Neuronal stem cell (in vitro differentiated cells): ENCODE results near the gene TMEM132A.

Source experiments
- DNase-seq: peaks from one replicate; pipeline ENCODE4 v3.0.0-alpha.2; 2013; ENCODE audit warnings: low spot score
- H2AFZ ChIP-seq: one replicate; pipeline ENCODE4 v1.6.1; 2013; ENCODE audit warnings: mild to moderate bottlenecking, low read length, inconsistent platforms
- H2AK5ac ChIP-seq: 2 replicates; pipeline ENCODE4 v1.6.1; 2013; ENCODE audit warnings: low read depth, mild to moderate bottlenecking, inconsistent platforms, low read length, moderate library complexity, mixed read lengths
- H2BK120ac ChIP-seq: 2 replicates; pipeline ENCODE4 v1.6.1; 2013; ENCODE audit warnings: low read depth, mild to moderate bottlenecking, inconsistent platforms, low read length, moderate library complexity, mixed read lengths
- H2BK12ac ChIP-seq: one replicate; pipeline ENCODE4 v1.6.1; 2013; ENCODE audit warnings: low read length, inconsistent platforms
- H2BK15ac ChIP-seq: 2 replicates; pipeline ENCODE4 v1.6.1; 2013; ENCODE audit warnings: mild to moderate bottlenecking, low read length, inconsistent platforms, mixed read lengths
- H2BK5ac ChIP-seq: one replicate; pipeline ENCODE4 v1.6.1; 2013; ENCODE audit warnings: inconsistent platforms, mild to moderate bottlenecking, low read length, moderate library complexity
- H3K14ac ChIP-seq: one replicate; pipeline ENCODE4 v1.6.1; 2013; ENCODE audit warnings: low read length, inconsistent platforms
- H3K18ac ChIP-seq: 2 replicates; pipeline ENCODE4 v1.6.1; 2013; ENCODE audit warnings: low read length, inconsistent platforms
- H3K23ac ChIP-seq: 2 replicates; pipeline ENCODE4 v1.6.1; 2013; ENCODE audit warnings: low read depth, mild to moderate bottlenecking, mixed read lengths, low read length, inconsistent platforms; ENCODE audit not compliant: poor library complexity
- H3K27ac ChIP-seq: replicated peaks from 3 replicates; pipeline ENCODE4 v1.5.1; 2013; ENCODE audit warnings: low read length, inconsistent platforms
- H3K27me3 ChIP-seq, 3 experiments: 2 replicates each; pipeline ENCODE4 v1.6.1; 2013; ENCODE audit warnings: low read length in 3 of 3, mild to moderate bottlenecking in 2 of 3, inconsistent platforms in 1 of 3, low read depth in 1 of 3, mixed read lengths in 1 of 3, moderate library complexity in 1 of 3; ENCODE audit not compliant: control insufficient read depth in 3 of 3, insufficient read depth in 3 of 3
- H3K36me3 ChIP-seq, 2 donors: replicated peaks in 1 of 2; 2 replicates each; pipeline ENCODE4 v1.6.1; 2013; ENCODE audit warnings: low read length in 2 of 2; ENCODE audit not compliant: control insufficient read depth in 2 of 2, insufficient read depth in 2 of 2
- H3K4ac ChIP-seq: 2 replicates; pipeline ENCODE4 v1.6.1; 2013; ENCODE audit warnings: inconsistent platforms, mild to moderate bottlenecking, low read length, moderate library complexity
- H3K4me1 ChIP-seq, 2 donors: 1 replicate in 1 of 2; 2 replicates in 1 of 2; pipeline ENCODE4 v1.6.1; 2013; ENCODE audit warnings: low read length in 2 of 2, low read depth in 1 of 2; ENCODE audit not compliant: control insufficient read depth in 2 of 2, insufficient read depth in 1 of 2
- H3K4me2 ChIP-seq: one replicate; pipeline ENCODE4 v1.6.1; 2013; ENCODE audit warnings: mild to moderate bottlenecking, low read length, inconsistent platforms; ENCODE audit not compliant: insufficient read depth, poor library complexity, severe bottlenecking
- H3K4me3 ChIP-seq, 2 donors: 2 replicates each; pipeline ENCODE4 v1.5.1; 2013; ENCODE audit warnings: low read length in 2 of 2, mild to moderate bottlenecking in 2 of 2, inconsistent platforms in 1 of 2, moderate library complexity in 1 of 2
- H3K79me1 ChIP-seq: one replicate; pipeline ENCODE4 v1.6.1; 2013; ENCODE audit warnings: low read depth, mild to moderate bottlenecking, inconsistent platforms, low read length, moderate library complexity
- H3K9ac ChIP-seq: one replicate; pipeline ENCODE4 v1.6.1; 2013; ENCODE audit warnings: mild to moderate bottlenecking, low read depth, low read length, inconsistent platforms; ENCODE audit not compliant: poor library complexity
- H3K9me3 ChIP-seq, 2 donors: replicated peaks in 1 of 2; 2 replicates each; pipeline versions ENCODE3 to v1.6.1; 2013; ENCODE audit warnings: low read length in 2 of 2, mild to moderate bottlenecking in 2 of 2, inconsistent platforms in 1 of 2, low read depth in 1 of 2, mixed read lengths in 1 of 2, moderate library complexity in 1 of 2; ENCODE audit not compliant: control insufficient read depth in 2 of 2, insufficient read depth in 1 of 2
- H4K8ac ChIP-seq: one replicate; pipeline ENCODE4 v1.6.1; 2013; ENCODE audit warnings: low read depth, mild to moderate bottlenecking, inconsistent platforms, low read length, moderate library complexity
- H4K91ac ChIP-seq: one replicate; pipeline ENCODE4 v1.6.1; 2013; ENCODE audit warnings: low read length, low read depth, mild to moderate bottlenecking, inconsistent platforms; ENCODE audit not compliant: poor library complexity
- WGBS, 2 donors: extraction: QIAGEN DNeasy Blood & Tissue Kit; methylation state at CpG; one replicate each; pipeline ENCODE4 v1.1.7; 2013; ENCODE audit warnings: missing lambda C conversion rate in 2 of 2, mixed read lengths in 1 of 2; ENCODE audit not compliant: insufficient read length in 2 of 2, insufficient replicate concordance in 1 of 2; ENCODE audit errors: extremely low coverage in 2 of 2; 5-methylcytosine and 5-hydroxymethylcytosine counted together

Gene TMEM132A

DNA sequence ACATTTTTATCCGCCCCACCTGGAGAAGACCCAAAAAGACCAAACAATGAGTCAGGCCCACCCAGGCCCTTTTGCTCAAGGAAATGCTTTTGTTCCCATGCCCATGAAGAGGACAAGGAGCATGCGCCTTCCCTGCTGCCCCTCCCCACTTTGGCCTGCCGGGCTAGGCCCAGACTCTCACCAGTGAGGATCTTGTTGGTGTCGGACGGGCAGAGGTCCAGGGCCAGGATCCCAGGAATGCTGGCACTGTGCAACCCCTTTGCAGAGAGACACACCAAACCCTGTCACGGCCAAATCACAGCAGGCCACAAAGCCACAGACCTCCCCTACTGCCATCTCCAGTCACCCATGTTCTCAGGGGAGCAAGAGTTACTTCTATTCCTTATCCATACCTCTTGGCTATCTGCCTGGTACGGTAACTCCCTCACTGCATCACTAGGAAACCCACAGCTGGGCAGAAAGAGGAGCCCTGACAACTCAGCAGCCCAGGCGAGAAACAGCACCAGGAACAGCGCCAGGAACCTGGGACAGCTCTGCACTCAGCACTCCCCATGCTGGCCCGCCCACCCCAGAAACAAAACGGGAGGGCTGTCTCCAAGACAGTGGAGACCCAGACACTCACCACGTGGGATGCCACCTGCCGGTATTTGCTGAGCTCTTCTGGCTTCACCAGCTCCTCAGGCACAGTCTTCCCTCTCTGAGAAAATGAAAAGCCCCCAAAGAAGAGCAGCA, 23.4 kb upstream of the TMEM132A start:
- H2AFZ ChIP-seq: no peak overlapping the region
- peaks cover 6 to 9% of the 10 kb centered on the region in 2 donors for H3K4me1 ChIP-seq
- H3K4ac ChIP-seq: no peak overlapping the region
- no CpG with 5 or more reads among the region's 13 CpGs for WGBS, 2 donors
- no peak overlapping the region for H3K9ac ChIP-seq
- H3K79me1 ChIP-seq: peaks cover 11% of the 10 kb centered on the region
- H3K27ac ChIP-seq: no peak overlapping the region
- H4K8ac ChIP-seq: no peak overlapping the region
- no peaks in the 10 kb centered on the region for H3K27me3 ChIP-seq
- no peak overlapping the region for H4K91ac ChIP-seq
- H2BK15ac ChIP-seq: no peak overlapping the region
- no peak for DNase-seq
- no peak overlapping the region for H2AK5ac ChIP-seq
- no peak overlapping the region for H3K18ac ChIP-seq
- H3K23ac ChIP-seq: no peak overlapping the region
- H3K14ac ChIP-seq: no peak overlapping the region
- H2BK5ac ChIP-seq: no peak overlapping the region
- H2BK120ac ChIP-seq: no peak overlapping the region
- H3K9me3 ChIP-seq: no peaks in the 10 kb centered on the region
- no peak overlapping the region for H3K4me2 ChIP-seq
- peaks cover 57 to 94% of the 10 kb centered on the region in 2 donors for H3K36me3 ChIP-seq
- H3K4me3 ChIP-seq: no peak overlapping the region
- no peak overlapping the region for H2BK12ac ChIP-seq

DNA sequence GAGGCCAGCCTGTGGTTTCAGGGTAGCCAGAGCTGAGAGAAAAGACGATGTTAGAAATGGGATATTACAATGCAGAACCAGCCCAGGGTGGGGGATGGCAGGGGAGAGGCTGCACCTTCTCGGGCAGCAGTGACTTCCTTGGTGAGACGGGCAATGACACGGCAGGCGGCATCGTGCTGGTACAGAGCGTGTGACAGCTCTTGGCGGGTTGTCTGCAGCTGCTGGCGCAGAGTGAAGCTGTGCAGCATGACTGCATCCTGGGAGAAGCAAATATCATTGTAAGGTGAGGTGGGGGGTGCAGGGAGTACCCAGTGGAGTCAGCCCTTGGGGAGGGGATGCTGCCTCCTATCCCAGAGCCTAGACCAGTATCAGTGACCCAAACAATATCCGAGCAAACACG, 21.6 kb upstream of the TMEM132A start:
- no peak overlapping the region for H2AFZ ChIP-seq
- no peaks in the 10 kb centered on the region for H3K27me3 ChIP-seq
- H3K18ac ChIP-seq: no peak overlapping the region
- no peak overlapping the region for H3K9ac ChIP-seq
- H2BK12ac ChIP-seq: no peak overlapping the region
- no peak overlapping the region for H3K23ac ChIP-seq
- peaks cover 47 to 76% of the 10 kb centered on the region in 2 donors for H3K36me3 ChIP-seq
- no peak overlapping the region for H3K4ac ChIP-seq
- H2BK5ac ChIP-seq: no peak overlapping the region
- no peak overlapping the region for H3K4me2 ChIP-seq
- no peak overlapping the region for H3K27ac ChIP-seq
- no peak overlapping the region for H2AK5ac ChIP-seq
- no CpG with 5 or more reads among the region's 11 CpGs for WGBS, 2 donors
- H2BK15ac ChIP-seq: no peak overlapping the region
- no peaks in the 10 kb centered on the region for H3K9me3 ChIP-seq
- H2BK120ac ChIP-seq: no peak overlapping the region
- H3K4me1 ChIP-seq: peaks cover 6 to 13% of the 10 kb centered on the region in 2 donors
- no peak overlapping the region for H3K4me3 ChIP-seq
- DNase-seq: no peak
- no peak overlapping the region for H3K14ac ChIP-seq
- no peak overlapping the region for H4K91ac ChIP-seq
- H3K79me1 ChIP-seq: peaks cover 11% of the 10 kb centered on the region
- H4K8ac ChIP-seq: no peak overlapping the region

DNA sequence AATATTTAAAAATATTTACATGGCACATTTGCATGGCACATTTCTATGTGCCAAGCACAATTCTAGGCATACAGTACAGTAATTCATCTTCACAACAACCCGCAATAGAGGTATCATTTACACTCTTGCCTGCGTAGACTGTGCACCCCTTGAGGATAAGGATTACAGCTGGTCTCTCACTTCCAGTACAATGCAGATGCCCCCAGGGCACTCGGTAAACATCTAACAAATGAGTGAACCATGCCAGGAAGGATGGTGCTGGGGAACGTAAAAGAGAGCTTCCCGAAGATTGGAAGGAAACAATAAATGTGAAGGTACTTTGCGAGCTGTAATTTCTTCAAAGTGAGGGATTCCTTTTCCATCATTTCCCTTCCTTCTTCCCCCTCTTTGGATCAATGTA, 19.2 kb upstream of the TMEM132A start:
- Histone ChIP-seq H3K4me1 (peaks cover 6 to 13% of the 10 kb centered on the region in 2 donors), H3K27me3 (peaks cover 0 to 2% (median 0%) of the 10 kb centered on the region in 3 experiments), H2BK120ac (no peak overlapping the region), H2BK5ac (no peak overlapping the region), H4K91ac (no peak overlapping the region), H3K14ac (no peak overlapping the region), H2AFZ (no peak overlapping the region), H3K4ac (no peak overlapping the region), H3K79me1 (peaks cover 11% of the 10 kb centered on the region), H3K9ac (no peak overlapping the region), H4K8ac (no peak overlapping the region), H3K18ac (no peak overlapping the region), H3K36me3 (peaks cover 30 to 52% of the 10 kb centered on the region in 2 donors), H3K9me3 (no peaks in the 10 kb centered on the region), H3K4me3 (peak overlapping the region in 1 of 2 donors; percentile 77), H2AK5ac (no peak overlapping the region), H3K23ac (no peak overlapping the region), H2BK15ac (no peak overlapping the region), H2BK12ac (no peak overlapping the region), H3K4me2 (peak overlapping the region; percentile 55), H3K27ac (no peak overlapping the region)
- no CpG with 5 or more reads among the region's 6 CpGs for WGBS, 2 donors
- DNase-seq: no peak

GRCh38 chr11:60905551-60906113, 18.6 kb upstream of the TMEM132A start:
- no peak overlapping the region for H2BK120ac ChIP-seq
- no peak overlapping the region for H2BK5ac ChIP-seq
- H2AFZ ChIP-seq: peak overlapping the region; percentile 82
- no peak overlapping the region for H3K14ac ChIP-seq
- H4K8ac ChIP-seq: no peak overlapping the region
- no peak overlapping the region for H4K91ac ChIP-seq
- no peak overlapping the region for H2BK15ac ChIP-seq
- H3K4me3 ChIP-seq: peak overlapping the region; percentile 77 to 99
- no peaks in the 10 kb centered on the region for H3K9me3 ChIP-seq
- peaks cover 11% of the 10 kb centered on the region for H3K79me1 ChIP-seq
- H3K4me2 ChIP-seq: peak overlapping the region; percentile 55
- no peak for DNase-seq
- H3K18ac ChIP-seq: no peak overlapping the region
- H3K36me3 ChIP-seq: peaks cover 25 to 46% of the 10 kb centered on the region in 2 donors
- no CpG with 5 or more reads among the region's 16 CpGs for WGBS, 2 donors
- H3K23ac ChIP-seq: no peak overlapping the region
- no peak overlapping the region for H3K27ac ChIP-seq
- peaks cover 0 to 2% (median 0%) of the 10 kb centered on the region in 3 experiments for H3K27me3 ChIP-seq
- peaks cover 6 to 13% of the 10 kb centered on the region in 2 donors for H3K4me1 ChIP-seq
- H3K9ac ChIP-seq: peak overlapping the region; percentile 91
- H3K4ac ChIP-seq: no peak overlapping the region
- H2AK5ac ChIP-seq: no peak overlapping the region
- H2BK12ac ChIP-seq: no peak overlapping the region
